A549 (cell line): ENCODE measurements around the gene CA9.

ENCODE experiments used
- CEBPB ChIP-seq, 2 experiments: fragments of >200 bp in 1 of 2; sonication (Bioruptor Twin) in 1 of 2; formaldehyde crosslinking in 1 of 2; IDR thresholded peaks; 2 replicates each; pipeline ENCODE4 v1.6.1; 2012 to 2016
- KDM1A ChIP-seq: fragments of 200-600 bp; sonication (generic); IDR thresholded peaks from 2 replicates; pipeline ENCODE4 v1.6.1; 2016; ENCODE audit warnings: low read depth, mild to moderate bottlenecking
- RFX5 ChIP-seq: fragments of 450-650 bp; IDR thresholded peaks from 2 replicates; pipeline ENCODE4 v1.7.1; 2014; ENCODE audit warnings: antibody characterized with exemption, mild to moderate bottlenecking, moderate library complexity
- TF ChIP-seq, protein P1 (sequence below): fragments of >200 bp; sonication (Bioruptor Twin); formaldehyde crosslinking; IDR thresholded peaks from 3 replicates; pipeline ENCODE4 v1.5.1; 2016

DNA sequence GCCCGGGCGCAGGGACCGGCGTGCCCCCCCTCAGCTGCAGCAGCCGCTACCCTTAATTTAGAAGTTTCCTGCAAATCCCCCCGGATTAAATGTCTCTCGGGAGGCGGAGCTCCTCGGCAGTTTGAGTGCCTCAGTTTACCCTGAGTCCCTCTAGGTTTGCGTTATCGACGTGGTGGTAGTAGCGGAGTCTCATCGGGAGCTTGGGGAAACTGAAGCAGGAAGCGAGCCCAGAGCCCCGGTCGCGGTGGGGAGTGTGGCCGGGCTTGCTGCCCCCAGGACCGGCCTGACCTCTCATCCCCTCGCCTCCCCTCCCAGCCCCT, 16.5 kb downstream of the CA9 start:
- TF ChIP-seq, protein P1, sequence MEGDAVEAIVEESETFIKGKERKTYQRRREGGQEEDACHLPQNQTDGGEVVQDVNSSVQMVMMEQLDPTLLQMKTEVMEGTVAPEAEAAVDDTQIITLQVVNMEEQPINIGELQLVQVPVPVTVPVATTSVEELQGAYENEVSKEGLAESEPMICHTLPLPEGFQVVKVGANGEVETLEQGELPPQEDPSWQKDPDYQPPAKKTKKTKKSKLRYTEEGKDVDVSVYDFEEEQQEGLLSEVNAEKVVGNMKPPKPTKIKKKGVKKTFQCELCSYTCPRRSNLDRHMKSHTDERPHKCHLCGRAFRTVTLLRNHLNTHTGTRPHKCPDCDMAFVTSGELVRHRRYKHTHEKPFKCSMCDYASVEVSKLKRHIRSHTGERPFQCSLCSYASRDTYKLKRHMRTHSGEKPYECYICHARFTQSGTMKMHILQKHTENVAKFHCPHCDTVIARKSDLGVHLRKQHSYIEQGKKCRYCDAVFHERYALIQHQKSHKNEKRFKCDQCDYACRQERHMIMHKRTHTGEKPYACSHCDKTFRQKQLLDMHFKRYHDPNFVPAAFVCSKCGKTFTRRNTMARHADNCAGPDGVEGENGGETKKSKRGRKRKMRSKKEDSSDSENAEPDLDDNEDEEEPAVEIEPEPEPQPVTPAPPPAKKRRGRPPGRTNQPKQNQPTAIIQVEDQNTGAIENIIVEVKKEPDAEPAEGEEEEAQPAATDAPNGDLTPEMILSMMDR = no peak
- no peak for TF ChIP-seq RFX5
- no peak for TF ChIP-seq CEBPB (IDR thresholded peaks at IDR 0.05)
- no peak for TF ChIP-seq KDM1A
